ENCODE measurements around the gene GNB1.

- TF ChIP-seq CTCF (IDR thresholded peaks at IDR 0.05; ENCODE audit: low read depth, low read length, poor library complexity, severe bottlenecking) (no peak), EZH2phosphoT487 (IDR thresholded peaks at IDR 0.05; ENCODE audit: borderline replicate concordance, low read length) (no peak)
Measured at GRCh38 chr1:1907098-1907736, 16.3 kb upstream of the GNB1 start.

Measured in DOHH2 (cell line).